Testis (tissue), 2 donors: ENCODE measurements around the gene MRO.

Source experiments
- CTCF ChIP-seq, 3 experiments: fragments of 450-650 bp in 2 of 3; fragments of 200-600 bp in 1 of 3; sonication (generic) in 1 of 3; IDR thresholded peaks; one replicate each; pipeline ENCODE4 v1.5.1; 2016 to 2019; ENCODE audit warnings: antibody characterized with exemption in 3 of 3, mild to moderate bottlenecking in 2 of 3, moderate library complexity in 1 of 3
- POLR2A ChIP-seq: fragments of 450-650 bp; IDR thresholded peaks from one replicate; pipeline ENCODE4 v1.6.1; 2017; ENCODE audit warnings: antibody characterized with exemption, mild to moderate bottlenecking, moderate library complexity

GRCh38 chr18:50813353-50813752 is 6.5 kb downstream of the MRO start:
- TF ChIP-seq CTCF (IDR thresholded peaks at IDR 0.05) (no peak), POLR2A (no peak)
